ENCODE measurements around the gene FAM221B.

Gene FAM221B

GRCh38 chr9:35845824-35846771 is 17.6 kb upstream of the FAM221B start:
- DNase-seq (ENCODE audit: insufficient read length, low spot score) (no peak), FAIRE-seq (no peak)
- TF ChIP-seq, protein P1, sequence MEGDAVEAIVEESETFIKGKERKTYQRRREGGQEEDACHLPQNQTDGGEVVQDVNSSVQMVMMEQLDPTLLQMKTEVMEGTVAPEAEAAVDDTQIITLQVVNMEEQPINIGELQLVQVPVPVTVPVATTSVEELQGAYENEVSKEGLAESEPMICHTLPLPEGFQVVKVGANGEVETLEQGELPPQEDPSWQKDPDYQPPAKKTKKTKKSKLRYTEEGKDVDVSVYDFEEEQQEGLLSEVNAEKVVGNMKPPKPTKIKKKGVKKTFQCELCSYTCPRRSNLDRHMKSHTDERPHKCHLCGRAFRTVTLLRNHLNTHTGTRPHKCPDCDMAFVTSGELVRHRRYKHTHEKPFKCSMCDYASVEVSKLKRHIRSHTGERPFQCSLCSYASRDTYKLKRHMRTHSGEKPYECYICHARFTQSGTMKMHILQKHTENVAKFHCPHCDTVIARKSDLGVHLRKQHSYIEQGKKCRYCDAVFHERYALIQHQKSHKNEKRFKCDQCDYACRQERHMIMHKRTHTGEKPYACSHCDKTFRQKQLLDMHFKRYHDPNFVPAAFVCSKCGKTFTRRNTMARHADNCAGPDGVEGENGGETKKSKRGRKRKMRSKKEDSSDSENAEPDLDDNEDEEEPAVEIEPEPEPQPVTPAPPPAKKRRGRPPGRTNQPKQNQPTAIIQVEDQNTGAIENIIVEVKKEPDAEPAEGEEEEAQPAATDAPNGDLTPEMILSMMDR (IDR thresholded peaks at IDR 0.05; ENCODE audit: insufficient read depth, missing control alignments) = no peak

DNA sequence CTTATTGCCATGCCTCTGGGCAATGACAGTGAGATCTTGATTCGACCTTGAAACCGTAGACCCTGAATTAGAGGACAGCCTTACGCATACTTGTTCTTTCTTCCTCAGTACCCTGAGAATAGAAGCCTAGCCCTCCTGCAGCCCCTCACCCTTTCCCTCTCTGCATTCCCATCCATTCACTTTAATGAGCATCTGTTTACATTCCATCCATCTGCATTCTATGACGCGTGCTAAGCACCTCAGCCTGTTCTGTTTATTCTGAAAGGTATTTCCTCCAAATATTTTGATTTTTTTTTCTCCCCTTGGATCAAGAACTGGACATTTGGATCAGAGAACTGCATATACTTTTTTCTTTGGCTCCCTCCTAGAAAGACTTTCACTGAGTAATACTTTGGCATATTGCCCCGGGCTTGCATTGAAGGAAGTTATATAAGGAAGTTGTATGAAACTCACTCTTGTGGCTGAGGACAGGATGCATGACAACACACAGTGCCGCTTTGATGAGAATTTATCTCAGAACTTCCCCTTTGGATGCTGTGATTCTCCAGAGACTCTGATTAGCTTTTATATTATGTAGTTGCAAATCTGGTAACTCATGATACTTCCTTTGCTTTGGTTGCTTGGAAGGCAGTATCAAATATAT is 16.2 kb upstream of the FAM221B start:
- TF ChIP-seq, protein P1 (IDR thresholded peaks at IDR 0.05; ENCODE audit: insufficient read depth, missing control alignments) = no peak
- no peak for FAIRE-seq
- DNase-seq (ENCODE audit: insufficient read length, low spot score) = no peak

GRCh38 chr9:35842795-35843194 is 14.3 kb upstream of the FAM221B start:
- TF ChIP-seq, protein P1 (IDR thresholded peaks at IDR 0.05; ENCODE audit: insufficient read depth, missing control alignments) = no peak
- DNase-seq (ENCODE audit: insufficient read length, low spot score) (no peak), FAIRE-seq (no peak)

DNA sequence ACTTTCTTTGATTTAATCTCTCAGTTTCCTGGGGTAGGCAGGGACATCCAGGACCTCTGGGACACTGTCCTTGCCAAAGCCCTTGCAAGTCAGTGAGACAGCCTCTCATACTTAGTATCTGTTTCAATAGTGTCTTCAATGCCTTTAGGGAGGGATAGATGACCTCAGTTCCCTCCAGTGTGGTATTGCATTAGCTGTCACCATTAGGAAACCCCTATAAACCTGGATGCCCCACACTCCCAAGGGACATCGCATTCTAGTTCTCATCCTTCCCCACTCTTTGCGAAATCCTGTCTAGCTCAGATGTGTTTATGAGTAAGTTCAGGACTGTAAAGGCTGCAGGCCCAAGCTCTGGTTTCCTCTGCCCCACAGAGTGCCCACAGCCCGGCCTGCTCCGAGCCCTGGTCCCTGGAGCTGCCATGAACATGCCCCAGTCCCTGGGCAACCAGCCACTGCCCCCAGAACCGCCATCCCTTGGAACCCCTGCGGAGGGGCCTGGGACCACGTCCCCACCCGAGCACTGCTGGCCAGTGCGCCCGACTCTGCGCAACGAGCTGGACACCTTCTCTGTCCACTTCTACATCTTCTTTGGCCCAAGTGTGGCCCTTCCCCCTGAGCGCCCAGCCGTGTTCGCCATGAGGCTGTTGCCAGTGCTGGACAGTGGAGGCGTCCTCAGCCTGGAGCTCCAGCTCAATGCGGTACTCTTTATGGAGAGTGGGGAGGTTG is 13.7 kb upstream of the FAM221B start:
- FAIRE-seq = no peak

GRCh38 chr9:35841645-35841900 is 13.0 kb upstream of the FAM221B start:
- FAIRE-seq = no peak

More for the DNA sequence above, 13.7 kb upstream of the FAM221B start:
- TF ChIP-seq, protein P1 (IDR thresholded peaks at IDR 0.05; ENCODE audit: insufficient read depth, missing control alignments) = no peak
- no peak for DNase-seq (ENCODE audit: insufficient read length, low spot score)

DNA sequence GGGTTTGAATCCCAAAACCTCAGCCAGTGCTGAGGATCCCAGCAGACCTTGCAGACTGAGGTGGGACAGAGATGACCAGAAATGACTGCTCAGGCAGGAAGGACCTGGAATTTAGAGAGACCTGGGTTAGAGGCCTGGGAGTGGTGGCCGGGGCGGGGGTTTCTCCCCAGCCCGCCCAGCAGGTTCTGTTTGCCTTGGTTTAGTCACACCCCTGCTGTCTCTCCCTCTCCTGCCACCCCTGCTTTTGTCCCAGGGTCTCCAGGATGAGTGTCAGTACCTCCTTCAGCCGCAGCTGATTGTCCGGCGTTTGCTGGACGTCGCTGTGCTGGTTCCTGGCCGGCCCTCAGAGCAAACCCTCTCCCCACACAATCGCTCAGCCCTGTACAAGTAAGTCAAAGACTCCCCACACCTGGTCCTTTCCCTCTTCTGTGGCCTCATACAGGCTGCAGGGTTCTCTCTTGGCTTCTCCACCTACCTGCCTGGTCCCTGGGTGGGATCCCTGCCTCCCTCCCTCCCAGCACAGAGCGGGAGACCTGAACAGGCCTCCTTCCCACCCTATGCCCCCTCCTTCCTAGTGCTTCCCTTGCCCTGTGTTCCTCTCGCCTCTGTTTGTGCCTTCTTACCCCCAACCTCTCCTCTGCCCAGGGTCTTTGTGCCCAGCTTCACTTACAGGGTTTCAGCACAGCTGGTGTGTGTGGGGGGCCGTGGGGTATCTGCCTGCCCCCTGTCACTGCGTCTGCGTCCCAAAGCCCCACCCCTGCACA is 12.5 kb upstream of the FAM221B start:
- TF ChIP-seq, protein P1 (IDR thresholded peaks at IDR 0.05; ENCODE audit: insufficient read depth, missing control alignments) = no peak
- no peak for FAIRE-seq

More at GRCh38 chr9:35841645-35841900, 13.0 kb upstream of the FAM221B start:
- DNase-seq (ENCODE audit: insufficient read length, low spot score) = no peak
- TF ChIP-seq, protein P1 (IDR thresholded peaks at IDR 0.05; ENCODE audit: insufficient read depth, missing control alignments) = no peak

More for the DNA sequence above, 12.5 kb upstream of the FAM221B start:
- no peak for DNase-seq (ENCODE audit: insufficient read length, low spot score)

All from D721Med (cell line).